IPS-18a (cell line): ENCODE measurements around the gene GPRC5C.

Experiments used
- H3K27ac ChIP-seq: one replicate; pipeline ENCODE4 v1.5.1; 2013; ENCODE audit warnings: low read length
- H3K27me3 ChIP-seq: one replicate; pipeline ENCODE4 v1.6.1; 2013; ENCODE audit warnings: mild to moderate bottlenecking, low read length; ENCODE audit not compliant: control insufficient read depth, insufficient read depth
- H3K36me3 ChIP-seq: one replicate; pipeline ENCODE4 v1.6.1; 2013; ENCODE audit warnings: low read depth, low read length; ENCODE audit not compliant: control insufficient read depth
- H3K4me1 ChIP-seq: one replicate; pipeline ENCODE4 v1.6.1; 2013; ENCODE audit warnings: low read depth, low read length; ENCODE audit not compliant: control insufficient read depth
- H3K4me3 ChIP-seq: one replicate; pipeline ENCODE4 v1.5.1; 2013; ENCODE audit warnings: low read length
- H3K9ac ChIP-seq: one replicate; pipeline ENCODE4 v1.6.1; 2013; ENCODE audit warnings: mild to moderate bottlenecking, low read length, moderate library complexity
- H3K9me3 ChIP-seq: one replicate; pipeline ENCODE4 v1.6.1; 2013; ENCODE audit warnings: low read depth, low read length; ENCODE audit not compliant: control insufficient read depth

GPRC5C gene

GRCh38 chr17:74467221-74467951 lies 35.5 kb downstream of the GPRC5C start:
- H3K9ac ChIP-seq, result no peak overlapping the region

GRCh38 chr17:74471341-74471740 lies 39.5 kb downstream of the GPRC5C start:
- H3K36me3 ChIP-seq, result no peaks in the 10 kb centered on the region
- H3K27me3 ChIP-seq, result peaks cover 6% of the 10 kb centered on the region
- H3K9me3 ChIP-seq, result no peaks in the 10 kb centered on the region
- H3K27ac ChIP-seq, result no peak overlapping the region
- no peak overlapping the region for H3K9ac ChIP-seq
- peaks cover 6% of the 10 kb centered on the region for H3K4me1 ChIP-seq
- no peak overlapping the region for H3K4me3 ChIP-seq

More at GRCh38 chr17:74467221-74467951, 35.5 kb downstream of the GPRC5C start:
- peaks cover 6% of the 10 kb centered on the region for H3K4me1 ChIP-seq
- no peak overlapping the region for H3K27ac ChIP-seq
- H3K9me3 ChIP-seq, result no peaks in the 10 kb centered on the region
- no peaks in the 10 kb centered on the region for H3K36me3 ChIP-seq
- peaks cover 6% of the 10 kb centered on the region for H3K27me3 ChIP-seq
- peak overlapping the region; percentile 15 for H3K4me3 ChIP-seq

- H3K9ac ChIP-seq, result no peak overlapping the region
- H3K27me3 ChIP-seq, result no peaks in the 10 kb centered on the region
- no peaks in the 10 kb centered on the region for H3K9me3 ChIP-seq
- H3K36me3 ChIP-seq, result no peaks in the 10 kb centered on the region
- no peak overlapping the region for H3K27ac ChIP-seq
- no peak overlapping the region for H3K4me3 ChIP-seq
- no peaks in the 10 kb centered on the region for H3K4me1 ChIP-seq
Measured at GRCh38 chr17:74472890-74473289, 41.0 kb downstream of the GPRC5C start.

GRCh38 chr17:74473294-74473693 lies 41.4 kb downstream of the GPRC5C start:
- Histone ChIP-seq H3K36me3 (no peaks in the 10 kb centered on the region), H3K4me1 (no peaks in the 10 kb centered on the region), H3K9me3 (no peaks in the 10 kb centered on the region), H3K27ac (no peak overlapping the region), H3K27me3 (no peaks in the 10 kb centered on the region), H3K4me3 (no peak overlapping the region), H3K9ac (no peak overlapping the region)

- no peaks in the 10 kb centered on the region for H3K9me3 ChIP-seq
- no peak overlapping the region for H3K9ac ChIP-seq
- no peaks in the 10 kb centered on the region for H3K27me3 ChIP-seq
- H3K27ac ChIP-seq, result no peak overlapping the region
- H3K4me3 ChIP-seq, result no peak overlapping the region
- H3K36me3 ChIP-seq, result no peaks in the 10 kb centered on the region
- H3K4me1 ChIP-seq, result no peaks in the 10 kb centered on the region
Measured at GRCh38 chr17:74474043-74474792, 42.3 kb downstream of the GPRC5C start.

GRCh38 chr17:74475189-74475588 lies 43.3 kb downstream of the GPRC5C start:
- Histone ChIP-seq H3K4me1 (no peaks in the 10 kb centered on the region), H3K9ac (no peak overlapping the region), H3K27ac (no peak overlapping the region), H3K36me3 (no peaks in the 10 kb centered on the region), H3K27me3 (no peaks in the 10 kb centered on the region), H3K4me3 (no peak overlapping the region), H3K9me3 (no peaks in the 10 kb centered on the region)

GRCh38 chr17:74477411-74477810 lies 45.5 kb downstream of the GPRC5C start:
- Histone ChIP-seq H3K4me1 (no peaks in the 10 kb centered on the region), H3K9me3 (no peaks in the 10 kb centered on the region), H3K9ac (no peak overlapping the region), H3K27ac (no peak overlapping the region), H3K36me3 (no peaks in the 10 kb centered on the region), H3K4me3 (no peak overlapping the region), H3K27me3 (no peaks in the 10 kb centered on the region)

GRCh38 chr17:74478420-74479100 lies 46.7 kb downstream of the GPRC5C start:
- no peak overlapping the region for H3K27ac ChIP-seq
- no peaks in the 10 kb centered on the region for H3K27me3 ChIP-seq
- H3K4me1 ChIP-seq, result no peaks in the 10 kb centered on the region
- H3K36me3 ChIP-seq, result no peaks in the 10 kb centered on the region
- H3K4me3 ChIP-seq, result no peak overlapping the region
- no peak overlapping the region for H3K9ac ChIP-seq
- no peaks in the 10 kb centered on the region for H3K9me3 ChIP-seq

GRCh38 chr17:74480290-74480689 lies 48.4 kb downstream of the GPRC5C start:
- Histone ChIP-seq H3K4me1 (no peaks in the 10 kb centered on the region), H3K27ac (no peak overlapping the region), H3K4me3 (no peak overlapping the region), H3K9me3 (no peaks in the 10 kb centered on the region), H3K36me3 (no peaks in the 10 kb centered on the region), H3K27me3 (no peaks in the 10 kb centered on the region), H3K9ac (no peak overlapping the region)

- no peak overlapping the region for H3K27ac ChIP-seq
- no peak overlapping the region for H3K4me3 ChIP-seq
- H3K9me3 ChIP-seq, result no peaks in the 10 kb centered on the region
- H3K9ac ChIP-seq, result no peak overlapping the region
- H3K4me1 ChIP-seq, result no peaks in the 10 kb centered on the region
- H3K36me3 ChIP-seq, result no peaks in the 10 kb centered on the region
- H3K27me3 ChIP-seq, result no peaks in the 10 kb centered on the region
Measured at GRCh38 chr17:74481621-74482020, 49.7 kb downstream of the GPRC5C start.

- Histone ChIP-seq H3K27me3 (no peaks in the 10 kb centered on the region), H3K36me3 (no peaks in the 10 kb centered on the region), H3K4me1 (no peaks in the 10 kb centered on the region), H3K9ac (no peak overlapping the region), H3K9me3 (no peaks in the 10 kb centered on the region), H3K27ac (no peak overlapping the region), H3K4me3 (no peak overlapping the region)
Measured at GRCh38 chr17:74484066-74484465, 52.2 kb downstream of the GPRC5C start.
